NCI-H345 treated with DMSO at 0.1 percent for 48 hours (cell line): ENCODE results near the gene ZNF536.

Source experiments
- DNase-seq: peaks from one replicate; lab custom pipeline; 2025; ENCODE audit not compliant: unreplicated experiment; lab: John Stamatoyannopoulos, UW

Gene ZNF536

GRCh38 chr19:30371960-30372824 lies at the start of gene ZNF536:
Gene ZNF536, plus strand, starts transcription at chr19:30372384. Its CDS starts 71,179 bp downstream, at chr19:30443563.
- DNase-seq = no peak

GRCh38 chr19:30322641-30323320 lies 49.4 kb upstream of the ZNF536 start:
- DNase-seq = no peak

GRCh38 chr19:30323904-30324303 lies 48.3 kb upstream of the ZNF536 start:
- no peak for DNase-seq

GRCh38 chr19:30324982-30325381 lies 47.2 kb upstream of the ZNF536 start:
- no peak for DNase-seq

- no peak for DNase-seq
Measured at GRCh38 chr19:30325676-30326392, 46.4 kb upstream of the ZNF536 start.

GRCh38 chr19:30326393-30326710 lies 45.8 kb upstream of the ZNF536 start:
- no peak for DNase-seq

- no peak for DNase-seq
Measured at GRCh38 chr19:30327331-30327730, 44.9 kb upstream of the ZNF536 start.

- no peak for DNase-seq
Measured at GRCh38 chr19:30328096-30328495, 44.1 kb upstream of the ZNF536 start.

GRCh38 chr19:30330266-30330665 lies 41.9 kb upstream of the ZNF536 start:
- no peak for DNase-seq

DNA sequence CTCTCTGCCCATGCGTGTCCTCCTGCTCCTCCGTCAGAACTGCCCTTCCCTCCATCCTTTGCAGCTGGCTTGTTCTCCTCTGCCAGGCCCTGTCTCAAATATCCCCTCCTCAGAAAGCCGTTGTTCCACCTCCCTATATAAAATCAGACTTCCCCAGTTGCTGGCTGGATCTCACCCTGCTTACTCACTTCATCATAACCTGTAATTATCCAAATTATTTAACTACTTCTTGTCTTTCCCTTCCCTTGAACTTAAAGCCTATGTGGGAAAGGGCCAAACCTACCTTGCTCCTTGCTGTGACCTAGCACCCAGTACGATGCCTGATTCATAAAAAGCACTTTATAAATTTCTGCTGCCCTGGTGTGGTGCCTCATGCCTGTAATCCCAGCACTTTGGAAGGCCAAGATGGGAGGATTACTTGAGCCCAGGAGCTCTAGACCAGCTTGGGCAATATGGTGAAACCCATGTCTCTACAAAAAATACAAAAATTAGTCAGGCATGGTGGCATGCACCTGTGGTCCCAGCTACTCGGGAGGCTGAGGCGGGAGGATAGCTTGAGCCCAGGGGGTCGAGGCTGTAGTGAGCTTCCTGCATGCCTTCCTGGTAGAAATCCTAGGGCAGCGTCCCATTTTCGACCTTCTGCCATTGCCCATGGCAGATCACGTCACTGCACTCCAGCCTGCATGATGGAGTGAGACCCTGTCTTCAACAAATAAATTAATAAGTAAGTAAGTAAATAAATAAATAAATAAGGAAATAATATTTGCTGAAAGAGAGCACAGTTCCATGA lies 39.5 kb upstream of the ZNF536 start:
- no peak for DNase-seq

- no peak for DNase-seq
Measured at GRCh38 chr19:30333291-30334065, 38.7 kb upstream of the ZNF536 start.

DNA sequence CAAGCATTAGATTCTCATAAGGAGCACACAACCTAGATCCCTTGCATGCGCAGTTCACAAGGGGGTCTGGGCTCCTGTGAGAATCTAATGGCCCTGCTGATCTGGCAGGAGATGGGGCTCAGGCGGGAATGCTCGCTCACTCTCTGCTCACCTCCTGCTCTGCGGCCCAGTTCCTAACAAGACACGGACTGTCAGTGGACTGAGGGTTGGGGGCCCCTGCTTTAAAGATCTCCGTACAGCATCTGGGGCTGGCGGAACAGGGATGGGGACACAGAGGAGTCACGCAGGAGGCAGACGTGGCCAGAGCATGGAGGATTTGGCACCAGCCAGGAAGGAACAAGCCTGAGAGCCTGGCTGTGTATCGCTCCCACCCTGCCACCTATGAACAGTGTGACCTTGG lies 37.3 kb upstream of the ZNF536 start:
- DNase-seq = no peak

GRCh38 chr19:30335306-30335886 lies 36.8 kb upstream of the ZNF536 start:
- no peak for DNase-seq

DNA sequence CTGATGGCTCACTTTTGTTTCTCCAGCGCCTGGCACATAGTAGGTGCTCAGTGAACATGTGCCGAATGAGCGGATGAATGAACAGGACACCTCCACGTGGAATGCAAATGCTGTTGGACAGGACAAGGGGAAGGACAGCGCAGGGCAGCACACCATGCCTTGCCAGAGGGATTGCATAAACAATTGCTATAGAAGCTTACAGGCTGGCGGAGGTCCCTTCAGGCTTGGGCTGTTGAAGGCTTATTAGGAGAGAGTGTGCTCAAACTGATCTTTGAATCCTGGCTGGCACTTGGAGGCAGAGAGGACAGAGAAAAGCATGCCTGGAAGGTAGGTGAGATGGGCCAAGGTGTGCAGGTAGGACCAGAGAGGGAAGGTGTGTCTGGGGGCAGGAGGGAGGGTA lies 35.9 kb upstream of the ZNF536 start:
- DNase-seq = no peak

- no peak for DNase-seq
Measured at GRCh38 chr19:30338041-30338456, 34.1 kb upstream of the ZNF536 start.

DNA sequence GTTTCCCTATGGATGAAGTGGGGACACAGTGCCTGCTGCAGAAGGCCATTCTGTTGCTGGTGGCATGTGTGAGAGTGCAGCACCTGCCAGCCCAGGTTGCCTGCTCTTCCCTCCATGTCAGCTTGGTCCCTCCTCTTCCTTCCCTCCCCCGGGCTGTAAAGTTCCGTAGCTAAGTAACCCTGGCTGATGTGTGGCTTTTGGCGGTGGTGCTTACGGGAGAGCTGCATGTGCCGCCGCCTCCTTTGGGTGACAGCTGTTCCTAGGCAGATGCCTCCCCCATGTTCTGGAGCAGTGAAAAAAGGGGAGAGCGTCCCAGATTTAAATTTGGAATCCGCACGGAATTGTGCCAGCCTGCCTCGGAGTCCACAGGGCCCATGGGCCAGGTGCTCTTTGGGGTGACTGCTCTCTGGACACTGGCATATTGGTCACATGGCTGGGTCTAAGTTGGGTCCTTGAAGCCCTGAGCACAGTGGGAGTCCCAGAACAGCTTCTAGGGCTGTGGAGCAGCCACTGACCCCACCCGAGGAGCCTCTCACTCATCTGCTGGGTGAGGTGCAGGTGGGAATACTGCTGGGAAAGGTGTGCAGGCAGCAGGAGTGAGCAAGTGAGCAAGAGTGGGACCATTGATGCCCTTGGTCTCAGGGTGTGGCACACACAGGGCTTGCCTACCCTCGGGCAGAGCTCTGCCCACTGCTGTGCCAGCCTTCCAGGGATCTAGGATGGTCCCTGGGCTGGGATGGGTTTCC lies 33.1 kb upstream of the ZNF536 start:
- no peak for DNase-seq

DNA sequence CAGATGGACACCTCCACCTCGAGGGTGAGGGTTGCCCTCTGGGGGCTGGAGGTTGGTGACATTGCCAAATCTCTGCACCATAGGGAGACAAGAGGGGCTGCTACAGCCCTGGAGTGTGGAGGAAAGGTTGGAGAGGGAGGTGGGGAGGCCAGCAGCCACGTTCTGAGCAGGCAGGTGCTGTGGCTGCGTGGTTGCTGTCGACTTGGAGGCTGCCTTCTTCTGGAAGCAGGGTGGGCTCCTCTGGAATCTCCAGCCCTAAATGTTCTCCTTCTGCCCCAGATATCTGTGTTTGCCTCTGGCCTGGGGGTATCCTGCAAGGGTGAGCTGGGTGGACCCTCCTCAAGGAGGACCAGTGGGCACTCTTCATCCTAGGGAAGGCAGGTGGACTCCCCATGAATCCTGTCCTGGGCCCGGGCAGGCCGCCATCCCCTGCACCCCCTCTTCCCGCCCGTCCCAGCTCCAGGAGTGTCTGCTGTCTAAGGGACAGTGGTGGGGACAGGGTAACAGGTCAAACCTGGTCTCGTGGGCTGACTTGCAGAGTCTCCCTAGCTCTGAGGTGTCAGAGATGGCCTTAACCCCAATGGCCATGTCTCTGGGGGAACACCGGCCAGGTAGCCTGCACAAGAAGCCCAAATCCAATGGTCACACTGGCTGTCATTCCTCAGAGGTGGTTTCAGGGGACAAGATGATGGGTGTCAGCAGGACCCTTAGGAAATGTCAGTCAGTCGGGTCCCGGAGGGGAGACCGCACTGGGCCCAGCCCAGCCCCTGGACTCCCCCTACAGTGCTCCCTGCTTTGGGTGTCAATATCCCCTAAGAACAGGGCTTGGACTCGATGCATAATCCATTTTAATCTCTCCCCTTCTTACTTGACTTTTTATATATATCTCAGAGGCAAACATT lies 32.3 kb upstream of the ZNF536 start:
- no peak for DNase-seq
